MM.1S (cell line): ENCODE data around the gene SRA1.

Source experiments
- EZH2 ChIP-seq: fragments of 300-600 bp; sonication (generic); optimal IDR thresholded peaks from 2 replicates; pipeline ENCODE3; 2017; ENCODE audit warnings: low read depth, mild to moderate bottlenecking, antibody characterized with exemption, low read length, mixed read lengths
- EZH2phosphoT487 ChIP-seq: fragments of 300-600 bp; sonication (generic); IDR thresholded peaks from 2 replicates; pipeline ENCODE4 v1.6.1; 2018; ENCODE audit warnings: antibody characterized with exemption, low read length
- TF ChIP-seq, protein P1 (sequence below): fragments of 300-600 bp; sonication (generic); IDR thresholded peaks from 2 replicates; pipeline ENCODE4 v1.5.1; 2016; ENCODE audit warnings: antibody characterized with exemption, low read length, mixed read lengths

DNA sequence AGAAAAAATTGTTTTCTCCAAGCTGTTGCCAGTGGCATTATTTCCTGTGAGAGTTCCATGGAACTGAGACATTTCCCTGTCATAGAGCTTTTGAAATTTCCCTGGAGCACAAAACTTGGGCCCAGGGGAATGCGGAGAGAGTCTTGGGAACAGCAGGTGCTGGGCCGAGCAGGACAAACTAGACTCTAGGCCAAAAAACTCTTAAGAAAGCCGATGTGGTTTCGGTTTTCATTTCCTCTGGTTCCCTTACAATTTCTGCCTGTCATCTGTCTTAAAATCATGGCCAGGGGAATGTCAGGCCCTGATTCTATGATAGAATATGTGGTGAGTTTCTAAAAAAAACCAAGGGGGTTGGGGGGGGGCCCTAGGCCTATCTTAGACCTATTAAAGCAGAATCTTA, 11.9 kb upstream of the SRA1 start:
- TF ChIP-seq, protein P1, sequence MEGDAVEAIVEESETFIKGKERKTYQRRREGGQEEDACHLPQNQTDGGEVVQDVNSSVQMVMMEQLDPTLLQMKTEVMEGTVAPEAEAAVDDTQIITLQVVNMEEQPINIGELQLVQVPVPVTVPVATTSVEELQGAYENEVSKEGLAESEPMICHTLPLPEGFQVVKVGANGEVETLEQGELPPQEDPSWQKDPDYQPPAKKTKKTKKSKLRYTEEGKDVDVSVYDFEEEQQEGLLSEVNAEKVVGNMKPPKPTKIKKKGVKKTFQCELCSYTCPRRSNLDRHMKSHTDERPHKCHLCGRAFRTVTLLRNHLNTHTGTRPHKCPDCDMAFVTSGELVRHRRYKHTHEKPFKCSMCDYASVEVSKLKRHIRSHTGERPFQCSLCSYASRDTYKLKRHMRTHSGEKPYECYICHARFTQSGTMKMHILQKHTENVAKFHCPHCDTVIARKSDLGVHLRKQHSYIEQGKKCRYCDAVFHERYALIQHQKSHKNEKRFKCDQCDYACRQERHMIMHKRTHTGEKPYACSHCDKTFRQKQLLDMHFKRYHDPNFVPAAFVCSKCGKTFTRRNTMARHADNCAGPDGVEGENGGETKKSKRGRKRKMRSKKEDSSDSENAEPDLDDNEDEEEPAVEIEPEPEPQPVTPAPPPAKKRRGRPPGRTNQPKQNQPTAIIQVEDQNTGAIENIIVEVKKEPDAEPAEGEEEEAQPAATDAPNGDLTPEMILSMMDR: no peak
- no peak for TF ChIP-seq EZH2phosphoT487
- TF ChIP-seq EZH2: no peak
